ENCODE data around the gene PHRF1.

DNA sequence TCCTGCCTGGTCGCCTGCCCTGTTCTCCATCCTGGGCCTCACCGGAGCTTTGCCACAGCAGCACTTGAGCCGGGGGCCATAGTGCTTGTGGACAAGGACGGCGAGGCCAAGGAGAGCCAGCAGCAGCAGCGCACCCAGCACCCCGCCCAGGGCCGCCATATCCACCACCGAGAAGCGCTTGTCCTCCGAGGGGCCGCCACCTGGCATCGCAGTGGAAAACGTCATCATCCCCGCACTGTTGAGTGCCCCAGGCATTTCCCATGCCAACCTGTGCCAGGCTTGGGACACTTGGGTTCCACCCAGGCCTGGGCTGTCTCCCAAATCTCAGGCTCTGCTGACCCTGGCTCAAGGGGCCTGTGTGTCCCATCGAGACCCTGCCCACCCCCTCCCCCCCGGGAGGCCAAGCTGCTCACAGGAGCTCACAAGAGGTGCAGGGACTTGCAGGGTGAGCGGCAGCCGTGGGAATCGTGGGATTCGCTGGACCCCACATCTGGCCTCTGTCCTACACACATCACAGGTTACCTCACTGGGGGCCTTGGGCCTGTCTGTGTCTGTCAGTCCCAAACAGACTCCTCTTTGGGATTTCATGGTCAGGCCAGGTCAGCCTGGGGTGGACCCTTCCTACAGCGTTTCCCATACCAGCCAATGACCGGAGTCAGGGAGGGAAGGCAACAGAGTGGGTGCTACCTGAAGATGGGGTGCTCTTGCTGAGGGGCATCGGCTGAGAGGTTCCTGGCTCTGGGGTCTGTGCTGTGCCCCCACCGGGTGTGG lies 41.8 kb downstream of the PHRF1 start:
- TF ChIP-seq, protein P1, sequence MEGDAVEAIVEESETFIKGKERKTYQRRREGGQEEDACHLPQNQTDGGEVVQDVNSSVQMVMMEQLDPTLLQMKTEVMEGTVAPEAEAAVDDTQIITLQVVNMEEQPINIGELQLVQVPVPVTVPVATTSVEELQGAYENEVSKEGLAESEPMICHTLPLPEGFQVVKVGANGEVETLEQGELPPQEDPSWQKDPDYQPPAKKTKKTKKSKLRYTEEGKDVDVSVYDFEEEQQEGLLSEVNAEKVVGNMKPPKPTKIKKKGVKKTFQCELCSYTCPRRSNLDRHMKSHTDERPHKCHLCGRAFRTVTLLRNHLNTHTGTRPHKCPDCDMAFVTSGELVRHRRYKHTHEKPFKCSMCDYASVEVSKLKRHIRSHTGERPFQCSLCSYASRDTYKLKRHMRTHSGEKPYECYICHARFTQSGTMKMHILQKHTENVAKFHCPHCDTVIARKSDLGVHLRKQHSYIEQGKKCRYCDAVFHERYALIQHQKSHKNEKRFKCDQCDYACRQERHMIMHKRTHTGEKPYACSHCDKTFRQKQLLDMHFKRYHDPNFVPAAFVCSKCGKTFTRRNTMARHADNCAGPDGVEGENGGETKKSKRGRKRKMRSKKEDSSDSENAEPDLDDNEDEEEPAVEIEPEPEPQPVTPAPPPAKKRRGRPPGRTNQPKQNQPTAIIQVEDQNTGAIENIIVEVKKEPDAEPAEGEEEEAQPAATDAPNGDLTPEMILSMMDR (IDR thresholded peaks at IDR 0.05) = no peak
- TF ChIP-seq POLR2A (IDR thresholded peaks at IDR 0.05) = no peak
